Measurements from ENCODE around the gene IL1A. TPM values are rescaled to one million over a fixed set of nuclear protein-coding genes. Genes with fewer than 3 reads are reported as not detected.
A peak's percentile ranks its signal among the peaks of the same experiment; 100 is the strongest.

IL1A gene
- total and polyA plus RNA-seq, 4 experiments from 2014 or later, result 0.15 TPM; not detected in 3

GRCh38 chr2:112782234-112782799 lies 2.0 kb downstream of the IL1A start:
- Histone ChIP-seq H3K27ac (ENCODE audit: low read depth, low read length) (no peak overlapping the region), H3K4me3 (ENCODE audit: low read length in 2 of 2) (no peak overlapping the region), H3K27me3 (ENCODE audit: insufficient read depth, low read length) (no peaks in the 10 kb centered on the region), H3K36me3 (ENCODE audit: insufficient read depth, low read length) (no peaks in the 10 kb centered on the region), H3K4me1 (ENCODE audit: insufficient read depth, low read length) (peaks cover 2% of the 10 kb centered on the region), H3K9me3 (ENCODE audit: control insufficient read depth in 1 of 2, low read length in 2 of 2) (no peaks in the 10 kb centered on the region)
- no peaks in the 10 kb centered on the region for H3K36me3 Mint-ChIP-seq
- H3K4me3 Mint-ChIP-seq, result no peak overlapping the region
- peaks cover 3 to 7% of the 10 kb centered on the region in 2 donors for H3K27me3 Mint-ChIP-seq
- ChIA-PET POLR2A (ENCODE audit: partially characterized antibody) (no interaction called here), CTCF (ENCODE audit: partially characterized antibody) (interaction anchor here (1.0 to 3.3 kb wide), 2 partner anchors 32 to 104 kb away, joined by 3 to 13 read pairs; no protein-coding TSS in a partner anchor)
- peaks cover 6 to 9% (median 6%) of the 10 kb centered on the region in 4 donors for H3K4me1 Mint-ChIP-seq
- DNase-seq, result no peak
- intact Hi-C loops (cut with micrococcal nuclease), result no loop called here
- H3K27ac Mint-ChIP-seq, result no peak overlapping the region
- H3K9me3 Mint-ChIP-seq, result no peaks in the 10 kb centered on the region

GRCh38 chr2:112779598-112779997 lies 4.7 kb downstream of the IL1A start:
- no peaks in the 10 kb centered on the region for H3K36me3 Mint-ChIP-seq
- CTCF ChIA-PET (ENCODE audit: partially characterized antibody), result no interaction called here

GRCh38 chr2:112777036-112777435 lies 7.3 kb downstream of the IL1A start:
- CTCF ChIA-PET (ENCODE audit: partially characterized antibody), result no interaction called here
- Histone ChIP-seq H3K27me3 (ENCODE audit: insufficient read depth, low read length) (no peaks in the 10 kb centered on the region), H3K36me3 (ENCODE audit: insufficient read depth, low read length) (no peaks in the 10 kb centered on the region), H3K4me3 (ENCODE audit: low read length in 2 of 2) (no peak overlapping the region), H3K27ac (ENCODE audit: low read depth, low read length) (no peak overlapping the region), H3K4me1 (ENCODE audit: insufficient read depth, low read length) (peaks cover 7% of the 10 kb centered on the region), H3K9me3 (ENCODE audit: control insufficient read depth in 1 of 2, low read length in 2 of 2) (no peaks in the 10 kb centered on the region)
- no peak for DNase-seq
- H3K27me3 Mint-ChIP-seq, result no peaks in the 10 kb centered on the region
- peaks cover 13 to 28% (median 17%) of the 10 kb centered on the region in 4 donors for H3K4me1 Mint-ChIP-seq
- peaks cover 0 to 4% (median 0%) of the 10 kb centered on the region in 8 donors for H3K9me3 Mint-ChIP-seq
- POLR2A ChIA-PET (ENCODE audit: partially characterized antibody), result no interaction called here
- H3K36me3 Mint-ChIP-seq, result no peaks in the 10 kb centered on the region
- H3K4me3 Mint-ChIP-seq, result peak overlapping the region in 5 of 8 donors; percentile 9 to 76 (median 33)
- intact Hi-C loops (cut with micrococcal nuclease), result no loop called here
- H3K27ac Mint-ChIP-seq, result peak overlapping the region; percentile 19 to 90 (median 78)

More at GRCh38 chr2:112779598-112779997, 4.7 kb downstream of the IL1A start:
- H3K4me1 Mint-ChIP-seq, result peaks cover 15 to 28% (median 17%) of the 10 kb centered on the region in 4 donors
- Histone ChIP-seq H3K9me3 (ENCODE audit: control insufficient read depth in 1 of 2, low read length in 2 of 2) (no peaks in the 10 kb centered on the region), H3K4me1 (ENCODE audit: insufficient read depth, low read length) (peaks cover 7% of the 10 kb centered on the region), H3K27ac (ENCODE audit: low read depth, low read length) (no peak overlapping the region), H3K27me3 (ENCODE audit: insufficient read depth, low read length) (no peaks in the 10 kb centered on the region), H3K36me3 (ENCODE audit: insufficient read depth, low read length) (no peaks in the 10 kb centered on the region), H3K4me3 (ENCODE audit: low read length in 2 of 2) (no peak overlapping the region)
- H3K9me3 Mint-ChIP-seq, result peaks cover 0 to 4% (median 0%) of the 10 kb centered on the region in 8 donors
- POLR2A ChIA-PET (ENCODE audit: partially characterized antibody), result no interaction called here
- intact Hi-C loops (cut with micrococcal nuclease), result no loop called here
- no peak overlapping the region for H3K4me3 Mint-ChIP-seq
- H3K27ac Mint-ChIP-seq, result no peak overlapping the region
- DNase-seq, result no peak
- peaks cover 0 to 3% of the 10 kb centered on the region in 2 donors for H3K27me3 Mint-ChIP-seq

- Mint-ChIP-seq H3K9me3 (peaks cover 0 to 4% (median 0%) of the 10 kb centered on the region in 8 donors), H3K4me3 (no peak overlapping the region), H3K27me3 (no peaks in the 10 kb centered on the region), H3K36me3 (no peaks in the 10 kb centered on the region), H3K27ac (peak overlapping the region in 2 of 7 donors; percentile 0 to 19), H3K4me1 (peaks cover 13 to 28% (median 17%) of the 10 kb centered on the region in 4 donors)
- H3K36me3 ChIP-seq (ENCODE audit: insufficient read depth, low read length), result no peaks in the 10 kb centered on the region
- ChIA-PET CTCF (ENCODE audit: partially characterized antibody) (no interaction called here), POLR2A (ENCODE audit: partially characterized antibody) (no interaction called here)
- H3K4me1 ChIP-seq (ENCODE audit: insufficient read depth, low read length), result peaks cover 7% of the 10 kb centered on the region
- no peaks in the 10 kb centered on the region for H3K27me3 ChIP-seq (ENCODE audit: insufficient read depth, low read length)
- no peaks in the 10 kb centered on the region for H3K9me3 ChIP-seq (ENCODE audit: control insufficient read depth in 1 of 2, low read length in 2 of 2)
- H3K4me3 ChIP-seq (ENCODE audit: low read length in 2 of 2), result no peak overlapping the region
- DNase-seq, result no peak
- no peak overlapping the region for H3K27ac ChIP-seq (ENCODE audit: low read depth, low read length)
- intact Hi-C loops (cut with micrococcal nuclease), result no loop called here
Observed at GRCh38 chr2:112776113-112776512, 8.2 kb downstream of the IL1A start.

GRCh38 chr2:112774536-112775285 lies 9.6 kb downstream of the IL1A start:
- H3K4me3 Mint-ChIP-seq, result no peak overlapping the region
- peaks cover 13 to 28% (median 17%) of the 10 kb centered on the region in 4 donors for H3K4me1 Mint-ChIP-seq
- H3K9me3 ChIP-seq (ENCODE audit: control insufficient read depth in 1 of 2, low read length in 2 of 2), result no peaks in the 10 kb centered on the region
- no peak overlapping the region for H3K27ac ChIP-seq (ENCODE audit: low read depth, low read length)
- peaks cover 0 to 4% (median 0%) of the 10 kb centered on the region in 8 donors for H3K9me3 Mint-ChIP-seq
- ChIA-PET CTCF (ENCODE audit: partially characterized antibody) (interaction anchor here (2.0 to 3.5 kb wide), 2 partner anchors 25 to 111 kb away, joined by 7 to 21 read pairs; no protein-coding TSS in a partner anchor), POLR2A (ENCODE audit: partially characterized antibody) (no interaction called here)
- no peak overlapping the region for H3K4me3 ChIP-seq (ENCODE audit: low read length in 2 of 2)
- no peaks in the 10 kb centered on the region for H3K36me3 ChIP-seq (ENCODE audit: insufficient read depth, low read length)
- no peaks in the 10 kb centered on the region for H3K27me3 Mint-ChIP-seq
- intact Hi-C loops (cut with micrococcal nuclease), result no loop called here
- DNase-seq, result no peak
- H3K4me1 ChIP-seq (ENCODE audit: insufficient read depth, low read length), result peaks cover 7% of the 10 kb centered on the region
- no peaks in the 10 kb centered on the region for H3K27me3 ChIP-seq (ENCODE audit: insufficient read depth, low read length)
- H3K36me3 Mint-ChIP-seq, result no peaks in the 10 kb centered on the region
- peak overlapping the region in 1 of 7 donors; percentile 19 for H3K27ac Mint-ChIP-seq

- CTCF ChIA-PET (ENCODE audit: partially characterized antibody), result interaction anchor here (2.0 to 3.5 kb wide), 2 partner anchors 24 to 112 kb away, joined by 7 to 21 read pairs; no protein-coding TSS in a partner anchor
- H3K9me3 ChIP-seq (ENCODE audit: control insufficient read depth in 1 of 2, low read length in 2 of 2), result no peaks in the 10 kb centered on the region
- H3K4me3 ChIP-seq (ENCODE audit: low read length in 2 of 2), result no peak overlapping the region
- POLR2A ChIA-PET (ENCODE audit: partially characterized antibody), result interaction anchor here (1.2 kb wide), 1 partner anchor 20 kb away, joined by 3 read pairs; no protein-coding TSS in a partner anchor
- no peaks in the 10 kb centered on the region for H3K27me3 ChIP-seq (ENCODE audit: insufficient read depth, low read length)
- Mint-ChIP-seq H3K27ac (no peak overlapping the region), H3K27me3 (no peaks in the 10 kb centered on the region), H3K9me3 (peaks cover 0 to 4% (median 0%) of the 10 kb centered on the region in 8 donors), H3K4me3 (no peak overlapping the region), H3K36me3 (no peaks in the 10 kb centered on the region), H3K4me1 (peaks cover 13 to 32% (median 21%) of the 10 kb centered on the region in 4 donors)
- no peak overlapping the region for H3K27ac ChIP-seq (ENCODE audit: low read depth, low read length)
- intact Hi-C loops (cut with micrococcal nuclease), result no loop called here
- H3K4me1 ChIP-seq (ENCODE audit: insufficient read depth, low read length), result peaks cover 12% of the 10 kb centered on the region
- DNase-seq, result no peak
- H3K36me3 ChIP-seq (ENCODE audit: insufficient read depth, low read length), result no peaks in the 10 kb centered on the region
Observed at GRCh38 chr2:112773556-112773955, 10.7 kb downstream of the IL1A start.

DNA sequence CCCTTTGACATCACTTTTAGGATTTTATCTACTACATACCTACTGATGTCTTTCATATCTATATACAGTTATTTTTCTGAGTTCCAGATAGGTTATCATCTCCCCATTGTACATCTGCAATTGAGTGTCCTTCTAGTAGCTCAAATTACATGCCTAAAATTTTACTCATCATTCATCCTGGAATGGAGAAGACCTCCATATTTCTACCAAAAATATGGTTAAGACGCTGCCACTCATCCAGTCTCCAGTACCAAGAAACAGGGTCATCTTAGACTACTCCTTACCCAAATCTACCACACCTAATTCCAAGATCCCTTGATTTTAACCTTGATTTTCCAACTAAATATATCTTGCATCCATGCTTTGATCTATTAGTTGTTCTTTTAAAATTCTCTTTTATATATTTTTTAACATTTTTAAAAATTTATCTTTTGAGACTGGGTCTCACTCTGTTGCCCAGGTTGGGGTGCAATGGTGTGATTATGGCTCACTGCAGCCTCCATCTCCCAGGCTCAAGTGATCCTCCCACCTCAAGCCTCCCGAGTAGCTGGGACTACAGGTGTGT lies 11.3 kb downstream of the IL1A start:
- peaks cover 17% of the 10 kb centered on the region for H3K4me1 ChIP-seq (ENCODE audit: insufficient read depth, low read length)
- Mint-ChIP-seq H3K4me1 (peaks cover 16 to 37% (median 25%) of the 10 kb centered on the region in 4 donors), H3K27me3 (no peaks in the 10 kb centered on the region), H3K4me3 (no peak overlapping the region), H3K9me3 (peaks cover 0 to 4% (median 0%) of the 10 kb centered on the region in 8 donors), H3K27ac (no peak overlapping the region), H3K36me3 (no peaks in the 10 kb centered on the region)
- no peaks in the 10 kb centered on the region for H3K27me3 ChIP-seq (ENCODE audit: insufficient read depth, low read length)
- no peaks in the 10 kb centered on the region for H3K36me3 ChIP-seq (ENCODE audit: insufficient read depth, low read length)
- no peak overlapping the region for H3K27ac ChIP-seq (ENCODE audit: low read depth, low read length)
- no peak overlapping the region for H3K4me3 ChIP-seq (ENCODE audit: low read length in 2 of 2)
- DNase-seq, result no peak
- ChIA-PET CTCF (ENCODE audit: partially characterized antibody) (interaction anchor here (0.6 to 3.5 kb wide), 3 partner anchors 20 to 112 kb away, joined by 5 to 21 read pairs (median 7); no protein-coding TSS in a partner anchor), POLR2A (ENCODE audit: partially characterized antibody) (interaction anchor here (1.2 kb wide), 1 partner anchor 20 kb away, joined by 3 read pairs; no protein-coding TSS in a partner anchor)
- no peaks in the 10 kb centered on the region for H3K9me3 ChIP-seq (ENCODE audit: control insufficient read depth in 1 of 2, low read length in 2 of 2)
- intact Hi-C loops (cut with micrococcal nuclease), result no loop called here

Measured in CD4-positive, alpha-beta memory T cell (primary cell).